HG03378 (cell line): ENCODE measurements around the gene SFXN1.
"Not testable (repeated sequence)": the region's sequence is repeated elsewhere in the genome, so short reads cannot be mapped to it uniquely, and the experiment has no call there.

ENCODE experiments used
- ATAC-seq: cut with Tn5 transposase; IDR thresholded peaks from one replicate; pipeline ENCODE4 v1.9.1; 2021; ENCODE audit warnings: mild to moderate bottlenecking, moderate library complexity; ENCODE audit not compliant: unreplicated experiment

The SFXN1 gene, protein sequence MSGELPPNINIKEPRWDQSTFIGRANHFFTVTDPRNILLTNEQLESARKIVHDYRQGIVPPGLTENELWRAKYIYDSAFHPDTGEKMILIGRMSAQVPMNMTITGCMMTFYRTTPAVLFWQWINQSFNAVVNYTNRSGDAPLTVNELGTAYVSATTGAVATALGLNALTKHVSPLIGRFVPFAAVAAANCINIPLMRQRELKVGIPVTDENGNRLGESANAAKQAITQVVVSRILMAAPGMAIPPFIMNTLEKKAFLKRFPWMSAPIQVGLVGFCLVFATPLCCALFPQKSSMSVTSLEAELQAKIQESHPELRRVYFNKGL

GRCh38 chr5:175478384-175479124, at the start of gene SFXN1:
TSS of gene SFXN1 (plus strand) at chr5:175478560. CDS start at chr5:175492104, 13,544 bp downstream.
- peak; percentile 67 for ATAC-seq

- ATAC-seq: no peak
Observed at GRCh38 chr5:175434800-175435199, 43.6 kb upstream of the SFXN1 start.

- ATAC-seq: no peak
Observed at GRCh38 chr5:175436359-175436758, 42.0 kb upstream of the SFXN1 start.

GRCh38 chr5:175438234-175438857, 40.0 kb upstream of the SFXN1 start:
- no peak for ATAC-seq

DNA sequence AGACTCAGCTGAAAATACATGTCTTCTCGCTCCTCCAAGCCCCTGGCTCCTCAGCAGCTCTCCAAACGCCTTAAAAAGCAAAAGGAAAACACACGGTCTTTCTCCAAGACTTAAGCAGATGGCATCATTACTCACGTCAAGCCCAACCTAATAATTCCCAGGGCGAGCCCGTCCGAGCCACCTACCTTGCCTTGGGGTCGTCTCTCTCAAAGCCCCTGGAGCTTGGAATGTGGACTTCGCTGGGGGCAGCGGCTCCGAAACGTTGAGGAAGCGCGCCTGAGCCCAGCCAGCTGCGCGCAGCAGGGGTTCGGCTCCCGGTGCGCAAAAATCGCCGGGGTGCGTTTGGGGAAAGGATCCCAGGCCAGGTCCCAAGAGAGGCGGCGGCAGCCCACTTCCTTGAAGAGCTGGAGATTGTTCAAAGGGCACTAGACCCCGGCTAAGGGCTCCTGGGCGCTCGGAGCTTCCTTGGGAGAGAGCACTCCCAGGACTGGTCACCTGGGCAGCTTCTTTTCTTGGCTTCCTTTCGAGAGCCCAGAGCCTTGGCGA, 34.8 kb upstream of the SFXN1 start:
- ATAC-seq: no peak

DNA sequence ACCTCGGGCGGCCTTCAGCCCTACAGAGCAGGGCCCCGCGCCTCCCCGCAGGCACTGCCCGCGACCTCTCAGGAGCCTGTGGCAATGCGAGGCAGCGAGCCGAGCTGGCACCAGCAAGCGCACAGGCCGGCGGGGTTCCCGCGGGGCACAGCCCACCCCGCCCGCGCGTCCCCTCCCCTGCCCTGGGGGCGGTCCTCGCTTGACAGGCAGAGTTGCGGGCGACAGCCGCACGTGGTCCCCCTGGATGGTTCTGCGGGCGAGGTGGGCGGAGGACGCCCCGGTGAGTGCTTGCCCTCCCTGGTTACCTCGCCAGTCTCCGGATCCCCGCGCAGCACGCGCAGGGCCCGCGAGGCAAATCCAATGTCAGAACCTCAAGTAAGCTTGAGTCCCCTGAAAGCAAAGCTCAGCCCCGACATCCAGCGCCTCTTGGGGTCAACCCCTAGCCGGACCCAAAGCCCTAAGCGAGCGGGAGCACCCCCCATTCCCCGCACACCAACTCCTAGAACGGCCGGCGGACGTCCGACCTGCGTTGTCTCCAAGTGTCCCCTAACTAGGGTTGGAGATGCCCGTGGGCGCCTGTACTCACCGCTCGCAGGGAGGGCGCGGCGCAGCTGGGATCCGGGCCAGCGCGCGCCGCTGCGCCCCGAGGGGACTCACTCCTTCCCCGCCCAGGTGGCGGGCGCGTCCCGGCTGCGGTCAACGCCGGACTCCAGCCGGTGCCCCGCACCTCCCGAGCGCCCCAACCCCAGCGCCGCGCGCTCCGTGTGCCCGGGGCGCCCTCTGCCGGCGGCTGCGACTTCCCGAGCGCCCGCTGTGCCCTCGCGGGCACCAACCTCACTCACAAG, 34.1 kb upstream of the SFXN1 start, which contains the start of gene DRD1:
Gene DRD1 (minus strand): TSS at position 123 of the 845 bp plus-strand sequence. CDS start 1,083 bp downstream, outside the sequence.
- no peak for ATAC-seq

- no peak for ATAC-seq
Observed at GRCh38 chr5:175444905-175445456, 33.4 kb upstream of the SFXN1 start.

DNA sequence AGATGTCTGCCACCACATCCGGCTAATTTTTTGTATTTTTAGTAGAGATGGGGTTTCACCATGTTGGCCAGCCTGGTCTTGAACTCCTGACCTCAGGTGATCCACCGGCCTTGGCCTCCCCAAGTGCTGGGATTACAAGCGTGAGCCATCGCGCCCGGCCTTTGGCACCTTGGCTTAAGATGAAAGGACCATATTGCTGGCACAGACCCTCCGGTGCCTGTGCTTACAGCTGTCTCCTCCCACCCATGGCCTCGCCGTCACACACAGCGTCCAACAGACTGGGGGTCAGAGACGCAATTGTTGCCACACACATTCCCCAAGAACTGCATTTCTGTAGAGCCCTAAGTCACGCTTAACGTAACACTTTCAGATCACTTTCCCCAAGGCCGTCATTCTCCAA, 32.0 kb upstream of the SFXN1 start:
- ATAC-seq: not testable (repeated sequence)

GRCh38 chr5:175447571-175447970, 30.8 kb upstream of the SFXN1 start:
- ATAC-seq: no peak

DNA sequence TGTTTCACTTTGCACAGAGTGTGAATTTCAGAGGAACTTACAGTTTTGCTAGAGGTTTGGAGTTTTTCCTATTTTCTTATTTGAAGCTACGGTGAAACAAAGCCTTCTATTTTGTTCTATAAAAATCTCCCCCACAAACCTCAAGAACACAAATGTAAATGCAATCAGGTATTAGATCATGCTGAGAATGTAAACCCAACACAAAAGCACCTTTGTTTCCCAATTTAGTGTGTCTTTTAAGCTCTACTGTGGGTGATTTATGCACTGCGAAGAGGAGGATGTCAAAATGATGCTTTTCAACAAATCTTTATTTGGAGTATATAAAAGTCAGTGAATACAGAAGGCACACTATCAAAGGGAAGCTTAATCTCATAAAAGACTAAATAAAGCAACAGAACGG, 30.1 kb upstream of the SFXN1 start:
- no peak for ATAC-seq

GRCh38 chr5:175452166-175452565, 26.2 kb upstream of the SFXN1 start:
- ATAC-seq: no peak

- not testable (repeated sequence) for ATAC-seq
Observed at GRCh38 chr5:175454338-175454737, 24.0 kb upstream of the SFXN1 start.

DNA sequence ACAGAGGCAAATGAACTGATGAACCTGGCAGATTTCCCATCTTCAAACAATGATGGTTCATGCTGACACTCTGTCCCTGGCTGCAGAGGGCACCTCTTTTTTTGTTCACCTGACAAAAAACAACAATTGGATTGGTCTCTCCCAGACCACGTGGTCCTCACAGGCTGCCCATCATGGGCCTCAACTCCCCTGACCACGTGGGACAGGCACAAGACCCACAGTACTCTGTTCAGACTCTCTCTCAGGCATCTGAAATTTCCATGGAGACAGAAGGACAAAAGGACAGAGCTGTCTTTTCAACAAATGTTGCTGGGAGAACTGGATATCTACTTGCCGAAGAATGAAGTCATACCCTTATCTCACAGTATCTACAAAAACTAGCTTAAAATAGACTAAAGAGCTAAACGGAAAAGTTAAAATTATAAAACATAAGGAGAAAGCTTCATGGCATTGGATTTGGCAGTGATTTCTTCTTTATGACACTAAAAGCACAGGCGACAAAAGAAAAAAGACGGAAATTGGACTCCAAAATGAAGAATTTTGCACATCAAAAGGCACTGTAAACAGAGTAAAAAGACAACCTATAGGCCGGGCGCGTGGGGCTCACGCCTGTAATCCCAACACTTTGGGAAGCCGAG, 22.1 kb upstream of the SFXN1 start:
- no peak for ATAC-seq

GRCh38 chr5:175457466-175457865, 20.9 kb upstream of the SFXN1 start:
- peak; percentile 97 for ATAC-seq

GRCh38 chr5:175460126-175460525, 18.2 kb upstream of the SFXN1 start:
- no peak for ATAC-seq

DNA sequence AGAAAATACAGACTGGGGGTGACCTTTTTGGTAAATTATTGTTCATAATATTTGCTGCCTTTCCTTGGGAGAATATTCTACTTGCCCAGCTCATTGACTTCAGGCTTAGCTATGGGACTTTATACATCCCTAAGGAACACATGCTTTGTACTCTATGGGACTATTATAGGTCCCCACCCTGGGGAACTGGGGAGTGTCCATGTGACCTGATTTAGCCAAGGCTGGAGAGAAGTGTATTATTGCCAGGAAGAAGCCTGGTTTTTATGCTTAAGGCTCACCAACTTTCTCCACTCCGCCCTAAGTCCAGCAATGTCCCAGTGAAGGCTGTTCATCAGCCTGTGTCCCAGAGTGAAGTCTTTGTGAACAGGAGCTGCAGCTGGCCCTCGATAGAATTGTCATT, 17.8 kb upstream of the SFXN1 start:
- no peak for ATAC-seq

- ATAC-seq: no peak
Observed at GRCh38 chr5:175461370-175461769, 17.0 kb upstream of the SFXN1 start.

GRCh38 chr5:175463641-175464040, 14.7 kb upstream of the SFXN1 start:
- ATAC-seq: no peak

DNA sequence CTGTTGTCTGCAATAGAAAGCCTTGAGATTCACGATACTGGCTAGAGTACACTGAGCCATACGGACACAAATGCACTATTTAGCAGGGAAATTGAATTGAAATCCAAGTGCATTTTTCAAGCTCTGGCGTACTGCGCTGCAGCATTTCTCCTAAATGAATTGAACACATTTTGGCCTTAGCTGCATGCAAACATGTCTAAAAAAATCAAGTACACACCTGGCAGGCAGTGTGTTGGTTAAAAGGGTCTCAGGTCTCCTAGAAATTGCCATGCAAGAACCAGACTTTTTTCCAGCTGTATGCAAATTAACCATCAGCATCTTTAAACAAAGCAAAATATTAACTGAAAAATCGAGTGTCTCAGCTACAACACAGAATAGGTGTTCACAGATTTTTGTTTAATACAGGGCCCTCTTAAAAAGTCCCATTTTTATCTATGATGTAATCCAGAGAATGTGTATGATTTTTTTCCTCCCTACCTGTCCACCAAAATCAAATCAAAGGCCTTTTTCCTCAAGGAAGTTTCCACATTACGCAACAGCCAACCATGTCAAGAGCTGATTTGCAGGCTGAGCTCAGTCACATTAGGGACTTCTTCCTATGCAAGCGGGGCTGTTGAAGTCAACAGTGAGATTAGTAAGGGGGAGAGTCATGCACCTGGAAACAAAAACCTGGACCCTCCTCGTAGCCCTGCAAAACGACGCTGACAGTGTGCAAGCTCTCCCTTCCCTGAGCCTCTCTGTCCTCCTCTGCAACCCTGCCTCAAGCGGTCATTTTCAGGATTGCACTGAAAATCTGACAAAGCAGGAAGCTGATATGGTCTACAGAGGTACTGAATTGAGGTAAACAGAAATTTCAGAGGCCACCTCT, 14.1 kb upstream of the SFXN1 start:
- peak; percentile 97 for ATAC-seq
